GM21786 (cell line): ENCODE measurements around the gene OGT.
"Not testable (repeated sequence)": the region's sequence is repeated elsewhere in the genome, so short reads cannot be mapped to it uniquely, and the experiment has no call there.

ENCODE experiments used
- ATAC-seq: cut with Tn5 transposase; IDR thresholded peaks from one replicate; pipeline ENCODE4 v1.9.1; 2021; ENCODE audit not compliant: unreplicated experiment

OGT gene

DNA sequence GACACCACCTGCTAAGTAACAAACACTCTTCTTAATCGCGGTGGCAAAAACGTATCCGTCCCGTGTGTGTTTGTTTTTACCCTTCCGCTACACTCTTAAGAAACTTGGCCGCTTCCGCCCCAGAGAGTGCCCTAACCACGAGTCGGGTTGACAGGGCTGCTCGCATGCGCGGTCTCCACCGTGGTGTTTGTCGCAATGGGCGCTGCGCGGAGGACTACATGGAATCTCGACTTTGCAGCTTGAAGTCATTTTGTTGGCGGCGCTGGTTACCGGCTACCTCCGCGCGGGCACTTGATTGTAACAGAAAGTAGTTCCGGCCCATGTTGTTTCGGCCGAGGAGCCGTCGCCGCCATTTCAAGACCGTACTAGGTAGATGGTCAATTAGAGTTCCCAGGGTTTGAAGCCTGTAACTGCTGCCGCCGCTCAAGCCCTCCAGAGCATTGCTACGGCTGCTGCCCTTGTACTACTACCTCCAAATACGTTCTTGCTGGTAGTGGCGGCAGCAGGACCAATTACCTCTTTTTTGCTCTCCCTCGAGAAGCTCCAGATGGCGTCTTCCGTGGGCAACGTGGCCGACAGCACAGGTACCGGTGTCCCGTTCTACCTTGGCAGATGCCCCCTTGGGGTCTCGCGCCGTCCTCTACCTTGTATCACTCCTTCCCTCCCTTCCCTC lies at the start of gene OGT:
OGT (plus strand) TSS at position 352 of the 673 bp plus-strand sequence; CDS start at position 548, 196 bp downstream.
- ATAC-seq: peak; percentile 63

DNA sequence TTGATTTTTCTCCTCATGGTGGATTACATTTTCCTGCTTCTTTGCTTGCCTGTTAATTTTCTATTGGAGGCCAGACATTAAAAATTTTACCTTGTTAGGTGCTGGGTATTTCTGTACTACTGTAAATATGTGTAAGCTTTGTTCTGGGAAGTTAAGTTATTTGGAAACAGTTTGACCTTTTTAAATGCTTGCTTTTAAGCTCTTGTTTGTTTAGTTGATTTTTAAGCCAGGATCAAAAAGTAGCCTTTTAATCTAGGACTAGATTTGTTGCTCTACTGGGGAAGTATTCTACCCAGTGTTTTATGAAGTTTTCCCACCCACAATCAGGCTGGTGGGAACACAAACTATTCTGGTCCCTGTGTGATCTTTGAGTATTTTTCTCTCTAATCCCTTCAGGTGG lies 45.1 kb upstream of the OGT start:
- no peak for ATAC-seq

DNA sequence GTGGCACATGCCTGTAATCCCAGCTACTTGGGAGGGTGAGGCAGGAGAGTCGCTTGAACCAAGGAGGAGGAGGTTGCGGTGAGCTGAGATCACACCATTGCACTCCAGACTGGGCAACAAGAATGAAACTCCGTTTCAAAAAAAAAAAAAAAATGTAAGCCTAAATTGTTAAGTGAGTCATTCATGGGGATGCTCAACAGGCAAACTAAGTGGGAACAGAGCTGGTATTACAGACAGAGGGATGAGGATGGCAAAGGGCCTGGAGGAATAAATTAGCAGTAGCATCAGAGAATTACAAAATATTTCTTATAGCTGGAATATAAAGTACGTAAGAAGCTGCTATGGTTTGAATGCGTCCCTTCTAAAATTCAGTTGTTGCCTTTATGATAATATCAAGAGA lies 43.4 kb upstream of the OGT start:
- ATAC-seq: no peak

- ATAC-seq: no peak
These were observed 40.5 kb upstream of the OGT start for GRCh38 chrX:71492231-71493065.

- no peak for ATAC-seq
These were observed 39.7 kb upstream of the OGT start for GRCh38 chrX:71493111-71493613.

DNA sequence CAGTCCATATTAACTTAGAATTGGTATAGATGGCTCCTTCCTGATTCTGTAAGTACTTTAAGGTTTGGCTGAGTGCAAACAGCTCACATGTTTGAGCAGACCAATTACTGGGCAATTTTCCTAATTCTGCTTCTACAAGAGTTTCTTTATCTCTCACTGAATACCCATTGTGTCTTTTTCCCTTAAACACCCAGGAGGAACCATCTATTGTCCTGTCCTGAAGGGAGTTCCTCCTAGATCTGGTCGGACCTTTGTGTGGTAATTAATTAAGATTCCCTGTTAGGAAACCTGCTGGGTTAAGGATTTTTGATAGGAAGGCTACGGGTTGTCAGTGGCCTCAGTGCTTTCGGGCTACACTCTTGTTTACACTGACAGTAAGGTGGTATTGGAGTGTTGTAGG lies 36.9 kb upstream of the OGT start:
- ATAC-seq: not testable (repeated sequence)

- no peak for ATAC-seq
These were observed 36.4 kb upstream of the OGT start for GRCh38 chrX:71496476-71496875.

DNA sequence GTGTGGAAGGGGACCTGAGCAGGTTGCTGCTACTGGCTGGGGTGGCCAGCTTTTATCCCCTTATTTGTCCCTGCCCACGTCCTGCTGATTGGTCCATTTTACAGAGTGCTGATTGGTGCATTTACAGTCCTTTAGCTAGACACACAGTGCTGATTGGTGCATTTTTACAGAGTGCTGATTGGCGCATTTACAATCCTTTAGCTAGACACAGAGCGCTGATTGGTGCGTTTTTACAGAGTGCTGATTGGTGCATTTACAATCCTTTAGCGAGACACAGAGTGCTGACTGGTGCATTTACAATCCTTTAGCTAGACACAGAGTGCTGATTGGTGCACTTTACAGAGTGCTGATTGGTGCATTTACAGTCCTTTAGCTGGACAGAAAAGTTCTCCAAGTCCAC lies 30.8 kb upstream of the OGT start:
- not testable (repeated sequence) for ATAC-seq

DNA sequence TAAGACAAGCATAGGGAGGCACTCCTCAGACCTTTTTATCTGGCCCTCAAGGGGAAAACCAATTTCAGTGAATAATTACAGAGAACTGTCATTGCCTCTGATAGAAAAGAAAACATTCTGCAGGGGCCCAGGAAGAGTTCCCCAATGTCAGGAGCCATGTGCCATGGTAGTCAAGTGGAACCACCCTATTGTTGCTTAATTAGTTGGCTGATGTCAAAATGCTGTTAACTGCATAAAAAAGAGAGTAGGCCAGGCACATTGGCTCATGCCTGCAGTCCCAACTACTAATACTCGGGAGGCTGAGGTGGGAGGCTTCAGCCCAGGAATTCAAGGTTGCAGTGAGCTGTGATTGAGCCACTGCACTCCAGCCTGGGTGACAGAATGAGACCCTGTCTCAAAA lies 28.6 kb upstream of the OGT start:
- no peak for ATAC-seq

- no peak for ATAC-seq
These were observed 23.6 kb upstream of the OGT start for GRCh38 chrX:71509289-71509688.

GRCh38 chrX:71510161-71510560 lies 22.7 kb upstream of the OGT start:
- ATAC-seq: no peak

- ATAC-seq: not testable (repeated sequence)
These were observed 19.2 kb upstream of the OGT start for GRCh38 chrX:71513731-71514130.

DNA sequence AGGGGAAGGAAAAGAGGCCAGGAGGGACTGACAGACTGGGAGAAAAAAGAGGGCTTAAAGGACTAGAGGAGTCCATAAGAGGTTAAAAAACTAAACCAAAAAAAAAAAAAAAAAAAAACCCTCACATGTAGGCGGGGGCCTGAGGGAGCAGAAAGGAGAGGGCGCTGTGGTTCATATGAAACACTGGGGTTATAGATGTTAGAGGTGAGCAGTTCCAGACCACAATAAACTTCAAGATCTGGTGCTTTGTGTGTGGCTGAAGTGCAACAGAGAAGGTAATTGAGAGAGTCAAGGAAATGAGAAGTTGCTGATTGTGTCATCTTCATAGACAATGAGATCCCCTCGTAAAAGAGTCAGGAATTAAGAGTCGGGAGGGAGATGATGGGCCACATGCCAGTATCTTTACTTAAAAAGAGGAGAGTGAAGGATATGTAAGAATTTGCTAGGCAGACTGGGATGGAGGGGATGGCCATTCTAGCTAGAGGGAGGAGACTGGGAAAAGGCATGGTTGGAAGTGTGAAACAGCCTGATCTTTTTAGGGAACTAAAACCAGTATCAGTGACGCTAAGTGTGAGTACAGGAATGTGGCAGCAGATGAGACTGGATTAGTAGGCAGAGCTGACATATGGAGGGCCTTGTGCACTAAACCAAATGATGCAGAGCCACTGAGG lies 18.4 kb upstream of the OGT start:
- peak; percentile 88 for ATAC-seq

DNA sequence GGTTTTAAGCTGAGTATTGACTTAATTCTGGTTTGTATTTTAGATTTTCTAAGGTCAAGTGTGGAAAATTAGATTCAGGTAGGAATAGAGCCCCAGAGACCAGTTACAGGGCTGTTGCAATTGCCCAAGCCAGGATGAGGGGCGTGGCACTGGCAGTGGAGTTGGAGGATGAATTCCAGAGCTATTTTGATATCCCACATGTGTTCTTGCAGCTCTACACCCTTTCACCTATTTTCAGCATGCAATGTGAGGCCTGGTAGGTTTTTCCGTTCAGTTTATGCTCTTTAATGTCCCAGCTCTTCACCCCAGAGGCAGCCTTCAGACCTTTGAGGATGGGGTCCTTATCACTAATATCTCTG lies 17.9 kb upstream of the OGT start:
- ATAC-seq: no peak

DNA sequence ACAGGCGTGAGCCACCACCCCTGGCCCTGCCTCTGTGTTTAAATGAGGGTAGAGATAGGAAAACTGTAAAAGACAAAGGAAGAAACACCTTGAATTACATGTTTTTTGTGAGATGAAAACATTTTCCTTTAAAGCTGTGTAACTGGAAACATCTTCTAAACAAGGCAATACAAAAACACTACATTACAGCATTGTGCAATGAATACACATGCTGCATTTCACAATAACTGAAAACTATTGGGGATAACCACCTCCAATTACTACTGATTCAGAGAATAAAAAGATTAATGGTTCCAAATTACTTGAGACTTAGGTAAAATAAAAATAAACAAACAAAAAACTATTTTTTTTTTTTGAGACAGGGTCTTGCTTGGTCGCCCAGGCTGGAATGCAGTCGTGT lies 7.6 kb upstream of the OGT start:
- ATAC-seq: no peak

- peak; percentile 10 for ATAC-seq
These were observed 689 bp upstream of the OGT start for GRCh38 chrX:71532078-71532752.

DNA sequence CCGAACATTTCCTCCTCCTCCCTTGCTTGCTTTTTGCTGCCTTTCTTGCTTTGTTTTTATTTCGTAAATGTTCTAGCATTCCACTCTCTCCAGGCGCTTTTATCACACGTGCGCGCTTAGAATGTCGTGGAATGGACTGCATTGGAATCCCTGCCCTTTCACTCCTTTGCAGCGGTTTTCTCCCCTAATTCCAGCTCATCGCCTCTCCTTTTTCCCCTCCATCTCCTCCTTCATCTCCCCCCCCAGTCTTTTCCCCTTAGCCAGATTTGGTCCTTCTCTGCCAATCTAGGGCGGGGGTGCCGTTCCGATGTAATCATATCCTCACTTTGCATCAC lies 579 bp downstream of the OGT start:
- ATAC-seq: no peak

DNA sequence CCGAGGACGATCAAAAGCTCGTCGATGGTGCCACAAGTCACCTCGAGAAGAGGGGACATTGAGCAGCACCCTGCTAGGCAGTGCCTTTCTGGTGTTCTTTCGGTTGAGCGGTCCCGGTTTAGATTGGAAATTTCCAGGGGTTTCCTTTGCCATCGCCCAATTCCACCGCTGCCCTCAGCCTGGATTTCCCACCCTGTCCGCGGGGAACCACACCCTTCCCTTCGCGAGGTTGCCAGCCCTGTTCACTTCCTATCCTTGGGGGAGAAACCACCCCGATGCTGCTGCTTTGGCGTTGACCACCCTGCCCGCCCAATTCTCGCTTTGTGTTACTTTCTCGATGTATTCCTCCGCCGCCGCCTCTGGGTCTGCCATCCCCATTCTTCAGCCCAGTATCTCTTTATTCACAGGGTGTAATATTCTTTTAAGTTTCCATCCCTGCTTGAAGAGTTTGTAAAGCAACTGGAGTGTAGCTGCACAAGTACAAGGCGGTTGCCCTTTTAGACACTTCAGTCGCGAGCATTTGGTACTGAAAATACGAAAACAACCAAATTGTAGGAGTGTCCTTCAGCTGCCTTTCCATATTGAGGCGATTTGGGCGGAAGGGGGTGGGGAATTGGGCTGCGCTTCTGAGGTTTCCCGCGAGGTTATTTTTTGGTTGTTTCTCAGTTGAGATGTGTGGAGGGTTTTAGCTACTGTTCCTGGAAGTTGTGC lies 1.1 kb downstream of the OGT start:
- no peak for ATAC-seq

DNA sequence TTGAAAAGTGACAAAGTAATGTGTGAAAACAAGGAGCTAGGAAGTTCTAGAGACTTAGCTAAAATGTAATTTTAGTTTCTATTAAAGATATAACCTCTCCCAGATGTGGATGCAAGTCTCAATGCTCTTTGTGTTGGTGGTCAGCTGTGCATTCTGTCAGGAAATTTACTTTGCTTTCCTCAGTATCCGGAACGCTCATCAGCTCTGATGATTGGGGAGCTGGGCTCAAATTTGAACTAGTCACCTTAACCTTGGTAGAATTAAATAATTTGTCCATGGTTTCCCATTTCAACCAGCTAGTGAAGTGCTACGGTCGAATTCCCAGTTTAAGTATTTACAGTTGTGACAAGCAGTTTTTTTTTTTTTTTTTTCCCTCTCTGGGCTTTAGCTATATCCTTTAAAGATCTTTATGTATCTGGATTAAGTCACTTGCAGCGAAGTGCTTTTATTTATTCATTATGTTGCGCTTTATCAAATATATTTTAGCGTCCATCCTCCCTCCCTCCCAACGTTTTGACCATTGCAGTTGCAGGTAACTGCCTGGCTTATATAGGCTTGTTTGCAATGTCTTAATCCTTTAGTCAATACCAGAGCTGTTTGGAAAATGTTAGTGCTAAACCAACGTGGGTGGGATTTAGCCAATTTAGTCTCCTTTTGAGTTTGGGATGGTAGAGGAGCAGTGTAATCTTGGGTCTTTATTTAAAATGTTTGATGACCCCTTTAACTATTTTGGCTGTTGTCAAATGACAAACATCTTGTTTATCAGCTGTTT lies 2.1 kb downstream of the OGT start:
- no peak for ATAC-seq

- ATAC-seq: no peak
These were observed 3.4 kb downstream of the OGT start for GRCh38 chrX:71536285-71536684.
